Ovary (tissue), 3 donors: ENCODE measurements around the gene MACC1.
"Not testable (repeated sequence)": the region's sequence is repeated elsewhere in the genome, so short reads cannot be mapped to it uniquely, and the experiment has no call there.

Source experiments
- CTCF ChIP-seq, 3 donors: fragments of 450-650 bp in 2 of 3; fragments of 200-600 bp in 1 of 3; IDR thresholded peaks; one replicate each; pipeline versions ENCODE4 v1.5.1 to v1.8.0; 2016 to 2022; ENCODE audit warnings: antibody characterized with exemption in 3 of 3, mild to moderate bottlenecking in 1 of 3
- EP300 ChIP-seq: sonication (generic); formaldehyde crosslinking; IDR thresholded peaks from one replicate; pipeline ENCODE4 v1.6.1; 2017; ENCODE audit warnings: antibody characterized with exemption
- POLR2A ChIP-seq: fragments of 450-650 bp; IDR thresholded peaks from one replicate; pipeline ENCODE4 v1.6.1; 2017; ENCODE audit warnings: antibody characterized with exemption, mild to moderate bottlenecking, moderate library complexity
- donor health status: DM: no; HTN: no; CAD: no.

GRCh38 chr7:20124087-20124486, 93.1 kb downstream of the MACC1 start:
- not testable (repeated sequence) for TF ChIP-seq CTCF (IDR thresholded peaks at IDR 0.05); POLR2A; EP300
